Non-pigmented ciliary epithelial cell (primary cell): Measurements from ENCODE around the gene CYREN.
"Not testable (repeated sequence)": the region's sequence is repeated elsewhere in the genome, so short reads cannot be mapped to it uniquely, and the experiment has no call there.

Experiments used
- DNase-seq: peaks from one replicate; pipeline ENCODE4 v3.0.0-alpha.2; 2010; ENCODE audit warnings: low read depth

Gene CYREN

DNA sequence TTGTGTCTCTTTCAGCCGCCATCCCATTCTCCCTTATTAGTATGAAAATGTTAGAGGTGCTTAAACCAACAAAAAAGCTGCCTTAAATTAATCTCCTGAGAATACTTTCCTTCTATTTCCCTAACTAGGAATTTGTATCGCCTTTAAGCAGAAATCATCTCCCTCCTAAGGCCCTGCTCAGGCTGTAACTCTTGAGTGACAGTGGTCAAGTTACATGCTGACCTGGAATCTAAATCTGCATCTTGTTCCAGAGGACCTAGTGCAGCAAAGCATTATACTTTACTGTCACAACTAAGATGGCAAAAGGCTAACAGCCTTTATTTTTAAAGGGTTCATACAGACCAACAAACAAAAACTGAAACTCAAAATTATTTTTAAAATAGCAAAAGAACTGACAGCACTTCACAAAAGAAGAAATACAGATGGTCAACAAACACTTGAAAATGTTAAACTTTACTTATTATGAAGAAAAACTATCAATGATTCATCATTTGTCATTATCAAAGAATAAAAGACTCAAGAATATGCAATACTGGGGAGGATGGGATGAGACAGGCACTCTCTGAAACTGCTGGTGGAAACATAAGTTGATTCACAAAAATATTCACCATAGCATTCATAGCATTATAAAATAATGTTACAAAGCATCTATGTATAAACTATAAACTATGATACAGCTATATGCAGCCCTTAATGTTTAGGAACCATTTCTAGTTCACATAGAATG lies 11.0 kb downstream of the CYREN start:
- DNase-seq, result no peak

DNA sequence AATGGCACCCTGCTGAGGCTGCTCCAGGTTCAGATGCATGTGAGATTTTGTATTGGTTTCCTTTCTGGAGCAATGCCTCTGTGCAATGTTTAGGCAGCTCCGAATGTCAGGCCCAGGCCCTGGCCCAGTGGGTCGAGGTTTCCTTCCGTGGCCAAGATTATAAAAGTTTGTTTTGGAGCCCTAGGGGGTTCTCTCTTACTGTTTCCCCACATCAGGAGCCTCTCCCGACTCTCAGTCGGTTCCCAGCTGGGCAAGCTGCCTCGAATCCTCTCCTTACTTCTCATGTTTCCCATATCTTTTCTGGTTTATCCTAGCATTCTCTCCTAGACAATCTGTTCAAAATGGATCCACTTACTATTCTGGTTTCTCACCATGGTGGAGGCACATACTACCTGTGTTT lies 11.6 kb downstream of the CYREN start:
- DNase-seq, result no peak

DNA sequence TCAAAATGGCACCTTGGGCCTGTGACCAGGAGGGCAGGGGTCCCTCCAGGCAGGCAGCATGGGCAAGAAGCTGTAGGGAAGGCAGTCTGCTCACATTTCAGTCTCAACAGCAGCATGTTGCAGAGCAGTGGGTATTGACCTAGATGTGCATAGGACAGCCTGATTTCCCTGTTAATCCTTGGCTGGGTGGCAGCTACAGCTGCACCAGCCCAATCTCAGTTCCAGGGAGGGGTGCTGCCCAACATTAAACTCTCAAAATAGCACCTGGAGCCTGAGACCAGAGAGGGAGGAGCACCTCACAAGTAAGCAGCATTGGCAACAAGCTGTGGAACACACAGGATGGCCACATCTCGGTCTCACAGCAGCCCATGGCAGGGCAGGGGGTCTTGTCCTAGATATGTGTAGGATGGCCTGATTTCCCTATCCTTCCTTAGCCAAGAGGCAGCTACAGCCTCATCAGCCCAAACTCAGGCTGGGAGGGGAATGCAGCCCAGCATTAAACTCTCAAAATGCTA lies 12.3 kb downstream of the CYREN start:
- no peak for DNase-seq

DNA sequence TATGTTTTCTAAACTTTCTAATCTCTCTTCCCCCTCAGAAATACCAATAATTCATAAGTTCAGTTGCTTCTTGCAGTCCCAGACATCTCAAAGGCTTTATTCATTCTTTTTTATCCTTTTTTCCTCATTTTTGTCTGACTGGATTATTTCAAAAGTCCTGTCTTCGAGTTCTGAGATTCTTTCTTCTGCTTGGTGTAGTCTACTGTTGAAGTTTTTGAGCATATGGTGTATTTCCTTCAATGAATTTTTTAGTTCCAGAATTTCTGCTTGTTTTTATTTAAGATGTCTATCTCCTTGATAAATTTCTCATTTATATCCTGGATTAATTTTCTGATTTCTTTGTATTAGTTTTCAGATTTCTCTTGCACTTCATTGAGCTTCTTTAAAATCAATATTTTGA lies 14.2 kb downstream of the CYREN start:
- DNase-seq, result no peak

DNA sequence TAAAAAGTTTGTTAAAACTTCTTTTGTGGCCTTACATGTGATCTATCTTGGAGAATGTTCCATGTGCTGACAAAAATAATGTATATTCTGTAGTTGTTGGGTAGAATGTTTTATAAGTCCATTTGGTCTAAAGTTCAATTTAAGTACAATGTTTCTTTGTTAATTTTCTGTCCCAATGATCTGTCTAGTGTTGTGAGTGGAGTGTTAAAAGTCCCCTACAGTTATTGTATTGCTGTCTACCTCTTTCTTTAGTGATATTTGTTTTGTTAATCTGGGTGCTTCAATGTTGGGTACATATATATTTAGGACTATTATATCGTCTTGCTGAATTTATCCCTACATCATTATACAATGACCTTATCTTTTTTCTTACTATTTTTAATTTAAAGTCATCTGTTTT lies 15.8 kb downstream of the CYREN start:
- no peak for DNase-seq

DNA sequence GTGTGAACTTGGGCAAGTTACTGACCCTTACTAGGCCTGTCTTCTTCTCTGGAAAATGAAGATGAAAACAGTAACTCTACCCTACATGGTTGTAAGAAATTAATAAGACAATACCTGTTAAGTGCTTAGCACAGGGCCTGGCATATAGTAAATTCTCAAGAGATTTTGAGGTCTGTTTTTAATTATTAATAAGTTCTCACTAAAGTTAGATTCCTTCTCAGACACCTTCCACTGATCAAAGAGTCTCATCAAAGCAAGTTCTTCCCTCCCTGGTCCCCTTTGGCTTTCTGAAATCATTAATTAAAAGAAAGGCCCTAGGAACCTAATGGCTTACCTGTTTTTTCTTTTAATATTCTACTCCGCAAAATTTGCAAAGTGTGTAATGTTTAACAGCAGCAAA lies 18.1 kb downstream of the CYREN start:
- DNase-seq, result no peak

DNA sequence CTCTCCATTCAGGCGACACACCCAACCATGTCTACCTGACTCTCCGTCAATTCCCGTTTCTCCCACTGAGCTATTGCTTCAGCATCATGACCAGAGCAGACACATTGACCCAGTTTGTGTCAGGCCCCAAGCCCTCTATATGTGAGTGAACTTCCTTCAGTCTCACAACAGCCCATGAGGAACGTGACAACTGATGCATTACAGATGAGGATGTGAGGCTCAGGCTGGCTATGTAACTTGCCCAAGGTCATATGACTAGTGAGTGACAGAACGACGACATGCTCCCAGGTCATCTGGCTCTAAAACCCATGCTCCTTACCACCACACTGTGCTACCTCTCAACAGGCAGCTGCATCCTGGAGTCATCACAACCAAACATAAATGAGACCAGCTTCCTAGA lies 19.0 kb downstream of the CYREN start:
- no peak for DNase-seq

DNA sequence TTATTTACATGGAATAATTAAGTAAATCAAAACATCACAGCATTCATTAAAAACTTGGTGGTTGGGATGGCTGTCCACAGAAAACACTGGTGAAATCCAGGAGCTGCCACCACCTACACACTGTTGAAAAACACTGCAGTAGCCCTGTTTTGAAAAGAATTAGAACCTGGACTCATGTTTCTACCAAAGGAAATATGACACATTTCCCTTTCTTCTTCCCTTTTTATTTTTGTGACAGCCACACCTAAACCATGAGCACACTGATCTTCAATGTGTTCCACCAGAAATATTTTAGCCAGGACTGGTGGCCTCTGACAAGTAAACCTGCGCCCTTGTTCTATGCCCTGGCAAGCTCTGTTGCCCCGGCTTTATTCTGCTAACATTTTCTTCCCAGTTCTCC lies 19.4 kb downstream of the CYREN start:
- no peak for DNase-seq

DNA sequence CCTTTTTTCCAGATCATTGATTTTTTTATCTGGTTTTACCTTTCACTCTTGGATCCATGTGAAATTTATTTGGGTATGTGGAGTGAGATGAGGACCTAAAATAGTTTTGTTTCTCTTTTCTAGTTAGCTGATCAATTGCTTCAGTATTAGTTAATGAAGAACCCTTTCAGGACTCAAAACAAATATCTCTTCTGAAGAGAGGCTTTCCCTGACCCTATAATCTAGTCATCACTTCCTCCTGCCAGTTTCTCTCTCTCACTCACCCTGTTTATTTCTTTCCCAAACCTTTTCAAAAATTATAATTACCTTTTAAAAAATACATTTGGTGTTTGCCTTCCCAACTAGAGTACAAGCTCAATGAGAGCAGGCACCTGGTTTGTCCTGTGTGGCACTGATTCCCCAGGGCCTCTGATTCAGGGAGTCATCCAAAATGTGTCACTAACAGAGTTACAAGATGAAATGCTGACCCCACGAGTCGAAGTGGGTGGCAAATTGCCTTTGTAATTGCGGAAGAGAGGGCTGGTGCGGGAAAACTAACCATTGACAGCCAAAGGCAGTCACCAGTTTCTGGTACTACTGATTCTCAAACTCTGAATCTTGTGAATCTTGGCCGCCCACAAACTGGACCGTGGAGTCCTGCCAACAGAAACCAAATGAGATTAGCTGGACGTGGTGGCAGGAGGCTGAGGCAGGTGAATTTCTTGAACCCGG lies 20.3 kb downstream of the CYREN start:
- DNase-seq, result no peak

DNA sequence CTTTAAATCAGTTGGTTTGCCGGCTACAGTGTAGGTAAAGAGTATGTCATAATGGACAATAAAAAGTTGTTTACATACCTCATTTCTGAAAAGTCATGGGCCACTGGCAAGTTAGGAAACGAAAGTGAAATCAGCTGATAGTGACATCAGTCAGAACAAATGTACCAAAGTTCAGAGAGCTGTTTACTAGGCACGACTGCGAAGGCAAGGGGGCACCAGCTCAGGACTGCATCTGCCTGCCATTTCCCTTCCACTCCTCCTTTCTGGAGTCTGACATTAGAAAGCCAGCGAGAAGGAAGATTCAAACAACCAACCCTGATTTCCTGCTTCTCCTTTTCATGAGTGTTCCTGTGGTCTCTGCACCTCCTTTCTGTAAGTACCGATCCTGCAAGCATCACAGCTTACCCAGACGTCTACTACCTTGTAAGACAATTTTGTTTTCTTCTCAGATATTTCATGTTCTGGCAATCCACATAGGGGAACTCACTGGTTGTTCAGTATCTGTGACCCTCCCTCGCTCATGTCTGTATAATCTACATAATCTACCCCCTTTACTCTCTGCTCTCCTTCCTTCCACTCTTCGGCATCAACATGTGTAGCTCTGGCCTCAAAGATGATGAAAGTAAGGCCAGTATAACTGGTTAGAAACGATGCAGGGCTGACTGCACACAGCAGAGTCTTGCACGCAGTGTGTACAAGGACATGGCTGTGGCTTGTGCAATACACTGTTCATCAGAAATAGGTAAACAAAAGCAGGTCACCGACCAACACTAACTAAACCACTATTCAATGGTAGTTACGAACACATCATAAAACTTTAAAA lies 22.4 kb downstream of the CYREN start, which contains the start of gene TMEM140:
Gene TMEM140, plus strand, starts transcription at position 174 of the 823 bp plus-strand sequence. CDS start 16,370 bp downstream, outside the sequence.
- no peak for DNase-seq

DNA sequence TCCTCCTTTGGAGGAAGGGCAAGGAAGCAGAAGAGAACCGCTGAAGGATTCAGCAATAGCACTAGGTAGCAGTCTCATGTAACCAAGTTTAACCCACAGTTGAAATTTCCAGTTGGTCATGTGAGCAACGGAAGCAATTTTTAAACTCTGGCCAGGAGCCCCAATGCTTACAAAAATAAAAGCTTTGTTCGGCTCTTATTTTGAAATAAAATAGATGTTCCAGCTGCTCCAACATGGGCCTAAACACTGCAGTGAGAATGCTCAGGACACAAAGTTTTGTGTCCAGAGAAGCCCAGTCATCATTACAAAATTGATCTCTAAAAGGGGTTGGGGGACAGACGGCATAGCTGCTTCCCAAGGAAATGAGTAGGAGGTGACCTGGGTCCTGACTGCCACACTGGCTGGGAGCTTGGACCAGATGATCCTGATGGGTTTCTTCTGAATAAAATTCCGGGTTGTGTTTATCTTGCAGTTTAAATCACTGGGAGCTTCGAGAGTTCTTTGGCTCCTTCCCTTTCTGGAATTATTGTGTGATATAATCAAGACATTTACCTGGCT lies 23.1 kb downstream of the CYREN start:
- DNase-seq, result no peak

DNA sequence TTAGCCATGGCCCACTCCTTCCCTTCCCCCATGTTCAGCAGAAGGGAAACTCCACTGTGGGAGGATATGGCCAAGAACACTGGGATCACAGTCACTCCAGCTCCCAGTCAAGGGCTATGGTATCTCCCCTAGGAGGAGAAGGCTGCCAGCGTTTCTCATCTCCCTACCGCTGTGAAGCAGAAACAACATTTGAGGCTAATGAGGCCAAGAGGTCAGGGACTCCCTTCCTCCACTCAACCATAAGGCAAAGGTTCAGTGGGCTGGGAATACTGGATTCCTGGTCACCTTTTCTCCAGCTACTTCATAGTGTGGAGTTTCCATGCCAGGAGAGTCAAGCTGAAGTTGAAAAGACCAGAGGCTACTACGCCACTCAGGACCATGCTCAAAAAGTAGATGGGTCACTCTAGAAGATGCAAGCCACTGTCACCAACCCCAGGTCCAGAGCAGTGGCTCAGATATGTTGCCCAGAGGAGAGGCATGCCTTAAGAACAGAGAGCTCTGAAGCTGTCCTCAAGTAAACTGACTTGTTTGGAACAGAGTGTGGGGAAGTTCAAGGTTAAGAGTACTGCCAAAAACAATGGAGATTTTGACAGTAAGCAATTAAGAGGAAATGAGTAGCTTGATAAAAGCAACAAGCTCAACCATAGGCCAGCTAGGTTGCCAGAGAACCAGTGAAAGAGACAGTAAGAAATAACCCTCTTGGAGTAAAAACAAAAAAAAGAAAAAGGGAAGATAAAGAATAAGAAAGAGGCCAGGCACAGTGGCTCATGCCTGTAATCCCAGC lies 26.4 kb downstream of the CYREN start:
- DNase-seq, result no peak

DNA sequence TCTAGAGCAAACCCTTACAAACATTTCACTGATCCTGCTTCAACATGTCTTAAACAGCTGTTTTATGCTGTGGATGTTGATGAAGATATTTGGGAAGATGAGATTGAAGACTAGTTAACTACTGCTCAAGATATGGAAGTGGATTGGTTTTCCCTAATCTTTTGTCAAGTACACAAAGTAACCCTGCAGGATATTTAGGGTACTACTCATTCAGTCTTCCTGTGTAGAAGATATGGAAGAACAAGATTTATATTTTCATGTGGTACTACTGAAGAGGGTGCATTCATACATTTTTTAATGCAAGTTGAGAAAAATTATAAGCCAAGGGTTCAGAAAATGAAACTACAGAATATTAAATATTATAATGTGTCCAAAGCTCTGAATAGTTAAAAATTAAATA lies 40.9 kb downstream of the CYREN start:
- DNase-seq, result no peak

DNA sequence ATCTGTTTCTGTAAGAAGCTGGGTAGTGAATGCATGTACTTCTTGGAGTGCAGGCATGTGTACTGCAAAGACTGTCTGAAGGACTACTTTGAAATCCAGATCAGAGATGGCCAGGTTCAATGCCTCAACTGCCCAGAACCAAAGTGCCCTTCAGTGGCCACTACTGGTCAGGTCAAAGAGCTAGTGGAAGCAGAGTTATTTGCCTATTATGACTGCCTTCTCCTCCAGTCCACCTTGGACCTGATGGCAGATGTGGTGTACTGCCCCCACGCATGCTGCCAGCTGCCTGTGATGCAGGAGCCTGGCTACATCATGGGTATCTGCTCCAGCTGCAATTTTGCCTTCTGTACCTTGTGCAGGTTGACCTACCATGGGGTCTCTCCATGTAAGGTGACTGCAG lies 41.6 kb downstream of the CYREN start:
- no peak for DNase-seq

DNA sequence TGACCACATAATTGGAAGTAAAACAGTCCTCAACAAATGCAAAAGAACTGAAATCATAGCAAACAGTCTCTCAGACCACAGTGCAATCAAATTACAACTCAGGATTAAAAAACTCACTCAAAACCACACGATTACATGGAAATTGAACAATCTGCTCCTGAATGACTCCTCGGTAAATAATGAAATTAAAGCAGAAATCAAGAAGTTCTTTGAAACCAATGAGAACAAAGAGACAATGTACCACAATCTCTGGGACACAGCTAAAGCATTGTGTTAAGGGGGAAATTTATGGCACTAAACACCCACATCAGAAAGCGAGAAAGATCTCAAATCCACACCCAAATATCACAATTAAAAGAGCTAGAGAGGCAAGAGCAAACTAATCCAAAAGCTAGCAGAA lies 45.9 kb downstream of the CYREN start:
- DNase-seq, result not testable (repeated sequence)

DNA sequence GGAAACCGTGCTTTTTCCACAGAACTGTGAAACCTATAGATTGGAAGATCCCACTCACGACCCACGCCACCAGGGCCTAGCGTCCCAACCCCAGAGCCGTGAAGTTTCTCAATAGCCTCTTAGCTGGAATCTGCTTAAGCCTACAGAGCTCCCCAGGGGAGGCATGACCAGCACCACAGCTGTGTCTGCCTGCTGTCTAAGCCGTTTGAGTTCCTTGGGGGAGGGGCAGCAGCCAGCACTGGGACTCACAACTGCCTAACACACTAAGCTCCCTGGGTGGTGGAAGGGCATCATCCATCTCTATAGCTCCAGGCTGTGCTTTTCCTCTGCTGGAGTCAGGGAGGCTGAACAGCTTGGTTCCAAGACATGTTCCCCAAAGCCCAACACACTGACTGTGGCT lies 48.6 kb downstream of the CYREN start:
- no peak for DNase-seq

DNA sequence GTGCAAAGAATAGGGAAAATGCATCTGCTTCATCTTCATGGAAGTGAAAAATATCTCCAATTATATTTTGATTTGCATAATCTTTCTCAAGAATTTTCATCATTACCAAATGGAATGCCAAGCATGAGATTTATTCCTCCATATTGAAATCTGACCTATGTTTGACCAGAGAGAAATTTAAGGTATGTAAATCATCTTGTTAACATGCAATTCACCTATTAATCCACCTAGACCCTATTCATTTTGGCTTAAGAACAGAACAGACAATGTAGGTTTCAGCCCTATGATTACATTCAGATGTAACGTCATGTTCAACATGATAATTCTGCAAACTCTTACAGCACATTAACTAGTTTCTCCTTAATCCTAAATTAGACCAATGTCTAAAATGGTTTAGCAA lies 53.4 kb downstream of the CYREN start:
- DNase-seq, result no peak
